KBM-7 (cell line): ENCODE data around the gene RAB3B.
"Not testable (repeated sequence)": the region's sequence is repeated elsewhere in the genome, so short reads cannot be mapped to it uniquely, and the experiment has no call there.

Experiments
- DNase-seq: peaks from one replicate; pipeline ENCODE4 v3.0.0-alpha.2; 2015
- in situ Hi-C: fragments of 300-500 bp; cut with MboI; formaldehyde crosslinking; loops from 2 replicates; pipeline ENCODE4 v1.14.3; 2020; ENCODE audit warnings: low sequenced_read_pairs, low pct_unique_long_range_greater_than_20kb, mixed read lengths

The RAB3B gene, protein sequence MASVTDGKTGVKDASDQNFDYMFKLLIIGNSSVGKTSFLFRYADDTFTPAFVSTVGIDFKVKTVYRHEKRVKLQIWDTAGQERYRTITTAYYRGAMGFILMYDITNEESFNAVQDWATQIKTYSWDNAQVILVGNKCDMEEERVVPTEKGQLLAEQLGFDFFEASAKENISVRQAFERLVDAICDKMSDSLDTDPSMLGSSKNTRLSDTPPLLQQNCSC

DNA sequence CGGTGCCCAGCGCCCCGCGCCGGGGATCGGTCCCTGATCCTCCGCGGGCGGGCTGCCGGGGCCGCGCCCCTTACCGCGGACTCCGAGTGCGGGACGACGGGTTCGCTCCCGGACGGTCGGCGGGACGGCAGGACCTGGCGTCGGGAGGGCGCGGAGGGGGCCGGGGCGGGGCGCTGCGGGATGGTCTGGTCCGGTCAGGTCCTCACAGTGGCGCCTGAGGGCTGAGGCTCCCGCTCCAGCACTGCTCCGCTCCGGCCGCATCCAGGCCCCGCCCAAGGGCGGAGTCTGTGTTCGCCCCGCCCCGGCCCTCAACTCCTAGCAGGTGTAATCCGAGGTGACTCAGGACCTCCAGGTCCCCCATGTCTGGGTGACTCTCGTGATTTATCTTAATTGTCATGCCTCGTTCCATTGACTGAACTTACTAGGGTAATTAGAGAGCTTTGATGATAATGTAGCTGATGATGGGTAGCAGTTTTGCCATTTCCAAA, at the start of gene RAB3B:
TSS of gene RAB3B (minus strand) at position 223 of the 488 bp plus-strand sequence. CDS start 13,583 bp downstream, outside the sequence.
- peak; percentile 63 for DNase-seq
- in situ Hi-C loops = no loop called here

DNA sequence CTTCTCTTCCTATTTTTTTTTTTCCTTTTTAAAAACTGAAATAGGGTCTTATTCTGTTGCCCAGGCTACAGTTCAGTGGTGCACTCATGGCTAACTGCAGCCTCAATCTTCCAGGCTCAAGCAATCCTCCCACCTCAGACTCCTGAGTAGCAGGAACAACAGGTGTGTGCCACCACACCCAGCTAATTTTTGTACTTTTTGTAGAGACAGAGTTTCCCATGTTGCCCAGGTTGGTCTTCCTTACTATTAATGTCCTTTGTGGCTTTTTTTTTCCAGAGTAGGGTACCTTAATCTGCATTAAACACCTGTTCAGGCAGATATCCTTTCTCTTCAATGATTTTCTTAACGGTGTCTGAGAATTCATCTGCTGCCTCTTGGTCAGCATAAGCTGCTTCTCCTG, 47.4 kb upstream of the RAB3B start:
- in situ Hi-C loops = no loop called here

DNA sequence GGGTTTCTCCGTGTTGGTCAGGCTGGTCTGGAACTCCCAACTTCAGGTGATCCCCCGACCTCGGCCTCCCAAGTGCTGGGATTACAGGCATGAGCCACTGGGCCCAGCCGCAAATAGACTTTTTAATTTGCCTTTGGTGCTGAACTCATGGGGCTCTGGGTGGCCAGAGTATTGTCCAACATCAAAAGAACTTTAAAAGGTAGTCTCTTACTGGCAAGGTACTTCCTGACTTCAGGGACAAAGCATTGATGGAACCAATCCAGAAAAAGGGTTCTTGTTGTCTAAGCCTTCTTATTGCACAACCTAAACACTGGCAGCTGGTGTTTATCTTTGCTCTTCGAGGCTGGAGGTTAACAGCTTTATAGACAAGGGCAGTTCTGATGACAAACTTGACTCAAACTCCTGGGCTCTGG, 46.9 kb upstream of the RAB3B start:
- in situ Hi-C loops = no loop called here
- DNase-seq = no peak

More for the DNA sequence above, 47.4 kb upstream of the RAB3B start:
- no peak for DNase-seq

DNA sequence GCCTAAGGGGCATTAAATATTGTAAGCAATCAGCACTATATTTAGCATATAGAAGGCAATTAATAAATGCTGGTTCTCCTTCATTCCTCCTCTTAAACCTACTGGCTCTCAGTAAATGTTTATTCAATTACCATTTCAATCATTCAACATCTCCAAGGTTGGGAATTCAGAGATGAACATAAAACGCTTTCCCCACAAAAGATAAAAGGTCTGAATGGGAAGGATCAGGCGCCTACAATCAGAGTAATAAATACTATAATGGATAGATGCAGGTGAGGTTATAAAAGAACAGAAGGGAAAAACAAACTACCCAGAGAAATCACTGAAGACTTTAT, 43.5 kb upstream of the RAB3B start:
- no peak for DNase-seq
- in situ Hi-C loops = no loop called here

DNA sequence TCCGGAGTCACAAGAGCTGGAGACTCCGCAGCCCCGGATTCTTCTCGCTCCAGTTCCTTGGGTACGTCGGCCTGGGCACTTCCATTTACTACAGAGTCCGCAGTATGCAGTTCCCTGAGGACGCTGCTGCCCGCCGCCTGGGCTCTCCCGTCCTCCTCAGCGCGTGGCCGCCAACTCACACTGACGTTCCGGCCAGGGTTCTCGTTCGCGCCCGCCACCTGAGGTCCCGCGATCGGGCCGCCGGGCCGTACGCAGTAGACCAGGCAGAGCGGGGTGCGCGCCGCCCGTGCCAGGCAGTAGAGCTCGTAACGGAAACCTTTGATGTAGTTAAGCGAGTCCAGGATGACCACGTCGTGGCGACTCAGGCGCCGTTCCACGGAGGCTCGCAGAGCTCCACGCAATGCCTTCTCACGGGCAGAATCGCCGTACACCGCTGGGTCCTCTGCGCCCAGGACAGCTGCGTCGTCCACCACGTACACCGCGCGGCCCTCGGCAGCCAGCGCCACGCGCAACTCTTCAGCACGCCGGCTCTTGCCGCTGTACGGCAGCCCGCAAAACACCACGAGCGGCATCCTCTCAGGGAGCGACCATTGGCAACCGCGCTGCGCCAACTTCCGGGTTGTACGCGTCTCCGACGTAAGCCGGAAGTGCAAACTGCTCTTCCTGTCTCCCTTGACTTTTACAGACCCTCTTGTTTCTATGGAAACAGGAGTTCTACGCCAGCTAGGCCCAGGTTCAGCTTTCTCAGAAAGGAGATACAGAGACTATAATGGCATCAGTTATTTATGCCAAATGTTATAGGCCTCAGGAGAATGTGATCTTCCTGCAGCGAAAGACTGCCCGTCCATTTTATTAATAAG, 42.9 kb upstream of the RAB3B start, which contains the start of gene KTI12:
TSS of gene KTI12 (minus strand) at position 621 of the 860 bp plus-strand sequence. CDS start at position 572, 49 bp downstream.
- in situ Hi-C loops = no loop called here

DNA sequence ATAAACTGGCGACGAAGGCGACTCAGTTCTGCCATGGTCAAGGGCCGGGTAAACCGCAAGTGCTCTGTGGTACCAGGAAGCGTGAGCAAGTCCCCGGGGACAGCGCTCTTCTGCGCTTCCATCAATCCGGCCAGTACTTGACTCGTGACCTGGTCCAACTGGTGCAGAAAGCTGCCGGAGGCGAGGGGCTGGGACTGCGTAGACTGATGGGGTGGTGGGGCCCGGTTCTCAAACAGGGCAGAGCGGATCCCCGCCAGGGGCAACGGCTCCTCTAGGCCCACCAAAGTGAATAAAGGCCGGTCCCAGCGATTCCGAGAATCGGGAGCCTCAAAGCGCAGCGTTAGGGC, 42.3 kb upstream of the RAB3B start:
- peak; percentile 28 for DNase-seq
- in situ Hi-C loops = no loop called here

More for the DNA sequence above, 42.9 kb upstream of the RAB3B start, which contains the start of gene KTI12:
- DNase-seq = peak; percentile 91

DNA sequence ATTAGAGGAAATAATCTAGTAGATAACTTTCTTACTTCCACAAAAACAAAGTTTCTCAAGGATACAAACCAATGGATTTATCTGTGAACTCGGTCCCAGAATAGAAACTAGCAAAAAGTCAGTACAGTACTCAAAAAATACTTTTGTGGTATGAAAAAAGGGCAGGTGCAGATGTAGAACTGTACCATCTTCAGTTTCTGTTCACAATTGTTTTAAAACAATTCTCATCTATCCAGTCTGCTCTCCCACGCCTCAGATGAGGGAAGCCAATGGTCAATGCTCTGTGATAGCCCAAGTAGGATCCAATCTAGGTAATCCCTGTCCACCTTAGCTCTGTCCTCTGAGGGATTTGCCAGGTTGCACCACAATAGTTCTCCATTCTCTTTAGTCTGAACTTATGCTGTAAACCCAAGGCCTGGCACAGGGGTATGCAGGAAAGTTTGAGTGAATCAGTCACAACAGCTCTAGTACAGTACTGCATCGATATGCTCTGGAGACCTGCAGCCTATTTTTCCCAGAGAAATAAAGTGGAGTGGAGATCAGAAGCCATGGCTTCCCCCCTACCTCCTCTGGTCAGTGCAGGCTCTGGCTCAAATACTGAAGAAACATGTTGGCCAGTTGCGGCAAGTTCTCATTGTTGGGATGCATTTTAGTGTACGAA, 41.8 kb upstream of the RAB3B start:
- peak; percentile 22 for DNase-seq
- in situ Hi-C loops = no loop called here

DNA sequence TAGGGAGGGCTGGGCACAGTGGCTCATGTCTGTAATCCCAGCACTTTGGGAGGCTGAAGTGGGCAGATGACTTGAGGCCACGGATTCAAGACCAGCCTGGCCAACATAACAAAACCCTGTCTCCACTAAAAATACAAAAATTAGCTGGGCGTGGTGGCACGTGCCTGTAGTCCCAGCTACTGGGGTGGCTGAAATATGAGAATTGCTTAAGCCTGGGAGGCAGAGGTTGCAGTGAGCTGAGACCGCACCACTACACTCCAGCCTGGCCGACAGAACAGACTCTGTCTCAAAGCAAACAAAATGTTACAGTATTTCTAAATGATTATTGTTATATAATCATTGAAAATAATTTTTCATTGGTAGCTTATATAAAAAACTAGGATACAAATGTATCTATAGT, 38.3 kb upstream of the RAB3B start:
- DNase-seq, in situ Hi-C loops: not testable (repeated sequence)

DNA sequence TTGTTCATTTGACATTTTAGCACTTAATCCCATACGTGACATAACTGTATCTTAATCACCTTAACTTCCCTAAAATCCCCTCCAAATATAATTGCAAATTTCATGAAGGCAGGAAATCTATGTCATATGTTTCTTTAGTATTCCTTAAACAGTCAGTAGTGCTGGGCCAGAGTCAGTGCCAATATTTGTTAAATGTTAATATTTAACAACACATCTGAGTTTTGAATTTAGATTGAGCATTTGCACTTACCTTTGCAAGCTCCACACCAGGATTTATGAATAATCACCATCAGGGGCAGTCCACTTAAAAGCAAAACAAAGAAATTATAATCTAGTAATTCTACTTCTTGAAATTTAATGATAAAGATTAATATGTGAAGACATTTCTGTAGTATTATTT, 37.8 kb upstream of the RAB3B start:
- peak; percentile 61 for DNase-seq
- in situ Hi-C loops = no loop called here

DNA sequence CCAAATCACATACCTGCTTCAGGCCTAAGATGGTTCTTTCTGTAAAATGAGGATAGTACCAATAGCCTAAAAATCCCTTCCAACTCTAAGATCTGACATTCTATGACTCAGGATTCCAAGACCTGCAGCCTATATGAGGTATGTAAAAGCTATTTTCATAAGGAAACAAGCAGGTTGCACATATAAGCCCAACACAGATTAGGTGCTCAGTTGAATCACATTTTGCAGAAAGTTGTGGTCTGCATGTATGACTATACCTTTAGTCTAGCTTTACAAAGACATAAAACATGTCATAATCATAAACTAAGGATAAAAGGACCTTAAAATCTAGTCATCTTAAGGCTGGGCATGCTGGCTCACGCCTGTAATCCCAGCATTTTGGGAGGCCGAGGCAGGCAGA, 35.8 kb upstream of the RAB3B start:
- in situ Hi-C loops = no loop called here
- DNase-seq = no peak

DNA sequence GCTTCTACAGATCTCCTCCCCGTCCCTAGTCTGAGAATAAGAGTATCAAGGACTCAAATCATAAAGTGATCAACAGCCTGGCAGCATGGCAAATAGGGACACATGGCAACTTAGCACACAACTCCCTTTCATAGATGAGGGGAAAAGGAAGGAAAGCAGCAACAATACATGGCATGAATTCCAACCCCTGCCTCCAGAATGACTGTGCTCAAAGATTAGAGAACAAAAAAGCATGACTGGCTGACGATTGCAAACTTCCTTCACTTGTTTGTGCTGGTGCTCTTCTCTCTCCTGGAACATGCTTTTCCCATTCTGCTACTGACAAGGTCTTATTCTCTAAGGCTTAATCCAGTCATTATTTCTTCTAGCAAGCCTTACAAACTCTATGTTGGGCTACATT, 31.6 kb upstream of the RAB3B start:
- in situ Hi-C loops = no loop called here
- DNase-seq = no peak

DNA sequence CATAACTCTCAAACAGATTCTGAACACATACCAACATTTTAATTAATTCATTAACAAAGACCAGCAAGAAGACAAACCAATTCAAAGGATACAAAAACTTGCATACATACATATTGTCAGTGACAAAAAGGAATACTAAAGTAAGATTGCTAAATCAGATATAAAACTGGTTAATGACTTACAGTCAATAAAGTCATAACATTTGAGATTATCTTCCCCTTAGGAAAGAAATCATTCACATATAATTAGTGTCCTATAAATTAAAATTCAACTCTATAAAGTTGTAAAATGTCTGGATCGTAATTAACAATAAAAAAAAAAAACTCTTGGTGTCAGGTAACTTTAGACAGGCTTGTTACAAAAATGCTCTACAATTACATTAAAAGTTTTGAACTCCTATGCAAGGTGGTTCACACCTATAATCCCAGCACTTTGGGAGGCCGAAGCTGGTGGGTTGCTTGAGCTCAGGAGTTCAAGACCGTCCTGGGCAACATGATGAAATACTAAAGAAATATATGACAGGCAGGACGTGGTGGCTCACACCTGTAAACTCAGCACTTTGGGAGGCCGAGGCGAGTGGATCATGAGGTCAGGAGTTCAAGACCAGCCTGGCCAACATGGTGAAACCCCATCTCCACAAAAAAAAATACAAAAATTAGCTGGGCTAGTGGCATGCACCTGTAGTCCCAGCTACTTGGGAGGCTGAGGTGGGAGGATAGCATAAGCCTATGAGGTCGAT, 17.7 kb upstream of the RAB3B start:
- no peak for DNase-seq
- in situ Hi-C loops = no loop called here

DNA sequence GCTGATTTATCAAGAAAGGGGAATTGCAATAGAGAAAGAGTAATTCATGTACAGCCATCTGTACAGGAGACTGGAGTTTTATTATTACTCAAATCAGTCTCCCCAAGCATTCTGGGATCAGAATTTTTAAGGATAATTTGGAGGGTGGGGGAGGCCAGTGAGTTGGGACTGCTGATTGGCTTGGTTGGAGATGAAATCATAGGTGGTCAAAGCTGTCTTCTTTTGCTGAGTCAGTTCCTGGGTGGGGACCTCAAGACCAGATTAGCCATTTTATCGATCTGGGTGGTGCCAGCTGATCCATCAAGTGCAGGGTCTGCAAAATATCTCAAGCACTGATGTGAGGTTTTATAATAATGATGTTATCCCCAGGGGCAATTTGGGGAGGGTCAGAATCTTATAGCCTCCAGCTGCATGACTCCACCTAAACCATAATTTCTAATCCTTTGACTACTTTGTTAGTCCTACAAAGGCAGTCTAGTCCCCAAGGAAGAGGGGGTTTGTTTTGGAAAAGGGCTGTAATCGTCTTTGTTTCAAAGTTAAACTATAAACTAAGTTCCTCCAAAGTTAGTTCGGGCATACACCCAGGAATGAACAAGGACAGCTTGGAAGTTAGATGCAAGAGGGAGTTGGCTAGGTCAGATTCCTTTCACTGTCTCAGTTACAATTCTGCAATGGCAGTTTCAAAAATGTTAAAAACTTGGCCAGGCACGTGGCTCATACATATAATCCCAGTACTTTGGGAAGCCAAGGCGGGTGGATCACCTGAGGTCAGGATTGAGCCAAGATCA, 16.9 kb upstream of the RAB3B start:
- no peak for DNase-seq
- in situ Hi-C loops = no loop called here

DNA sequence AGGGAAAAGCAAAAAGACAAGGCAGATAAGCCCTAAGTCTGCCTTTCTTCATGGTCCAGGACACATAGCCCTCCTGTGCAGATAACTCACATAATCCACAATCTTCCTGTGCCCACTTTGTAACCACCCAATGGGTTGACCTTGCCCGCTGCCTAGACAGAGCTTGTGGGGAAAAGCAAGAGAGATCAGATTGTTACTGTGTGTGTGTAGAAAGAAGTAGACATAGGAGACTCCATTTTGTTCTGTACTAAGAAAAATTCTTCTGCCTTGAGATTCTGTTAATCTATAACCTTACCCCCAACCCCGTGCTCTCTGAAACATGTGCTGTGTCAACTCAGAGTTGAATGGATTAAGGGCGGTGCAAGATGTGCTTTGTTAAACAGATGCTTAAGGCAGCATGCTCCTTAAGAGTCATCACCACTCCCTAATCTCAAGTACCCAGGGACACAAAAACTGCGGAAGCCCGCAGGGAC, 15.6 kb upstream of the RAB3B start:
- in situ Hi-C loops = not testable (repeated sequence)

DNA sequence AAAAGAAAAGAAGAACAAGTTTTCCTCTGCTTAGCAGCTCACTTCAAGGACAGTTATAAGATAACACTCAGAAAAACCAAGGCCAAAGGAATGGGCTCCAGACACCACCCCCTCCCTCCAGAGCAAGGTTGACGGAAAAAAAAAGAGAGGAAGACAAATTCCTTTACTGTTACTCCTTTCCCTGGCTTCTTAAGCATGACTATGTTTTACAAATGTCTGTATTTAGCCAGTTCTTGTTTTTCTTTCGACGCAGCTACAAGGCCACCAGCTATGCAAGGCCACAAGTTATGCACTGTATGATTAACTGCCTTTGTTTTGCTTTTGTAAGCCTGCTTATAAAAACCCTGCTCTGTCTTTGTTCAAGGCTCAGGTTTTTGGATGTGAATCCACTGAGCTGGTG, 15.0 kb upstream of the RAB3B start:
- in situ Hi-C loops, DNase-seq: not testable (repeated sequence)

More for the DNA sequence above, 15.6 kb upstream of the RAB3B start:
- not testable (repeated sequence) for DNase-seq

DNA sequence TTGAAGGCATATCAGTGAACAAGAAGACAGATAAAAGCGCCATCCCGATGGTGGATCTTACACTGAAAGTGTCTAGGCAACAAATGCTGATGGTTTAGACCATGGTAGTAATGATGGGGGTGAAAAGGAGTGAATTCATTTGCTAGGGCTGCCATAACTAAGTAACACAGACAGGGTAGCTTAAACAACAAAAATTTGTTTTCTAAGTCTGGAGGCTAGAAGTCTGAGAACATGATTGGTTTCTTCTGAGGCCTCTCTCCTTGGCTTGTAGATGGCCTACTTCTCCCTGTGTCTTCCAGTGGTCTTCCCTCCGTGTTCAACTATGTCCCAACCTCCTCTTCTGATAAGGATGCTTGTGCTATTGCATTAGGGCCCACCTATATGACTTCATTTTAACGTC, 13.4 kb upstream of the RAB3B start:
- in situ Hi-C loops = no loop called here
- DNase-seq = no peak

DNA sequence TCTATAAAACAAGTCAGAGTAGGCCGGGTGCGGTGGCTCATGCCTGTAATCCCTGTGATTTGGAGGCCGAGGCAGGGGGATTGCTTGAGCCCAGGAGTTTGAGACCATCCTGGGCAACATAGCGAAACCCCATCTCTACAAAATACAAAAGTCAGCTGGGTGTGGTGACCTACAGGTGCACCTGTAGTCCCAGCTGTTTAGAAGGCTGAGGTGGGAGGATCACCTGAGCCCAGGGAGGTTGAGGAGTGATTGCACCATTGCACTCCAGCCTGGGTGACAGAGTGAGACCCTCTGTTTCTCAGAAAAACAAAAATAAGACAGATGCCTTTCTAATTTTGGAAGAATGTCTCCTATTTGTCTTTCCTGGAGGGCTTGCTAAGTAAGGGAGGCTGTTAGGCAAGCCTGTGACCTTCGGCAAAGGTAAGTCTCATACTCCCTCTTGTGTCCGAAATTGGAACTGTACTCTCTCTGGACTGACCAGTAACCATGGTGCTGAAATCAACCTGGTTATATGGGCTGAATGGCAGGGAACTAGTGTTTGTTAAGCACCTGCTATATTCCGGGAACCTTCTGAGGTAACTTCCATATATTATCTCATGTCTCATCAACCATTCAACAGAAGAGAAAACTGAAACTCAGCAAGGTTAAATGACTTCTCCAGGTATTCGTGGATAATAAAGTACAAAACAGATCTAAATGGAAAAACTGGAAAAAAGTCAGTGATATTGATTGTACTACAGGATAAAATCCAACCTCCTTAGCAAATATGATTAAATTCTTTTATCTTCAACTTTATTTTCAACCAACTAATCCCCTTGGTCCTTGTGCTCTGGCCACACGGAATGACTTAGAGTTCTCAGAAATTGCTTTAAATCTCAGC, 11.8 kb upstream of the RAB3B start:
- DNase-seq = peak; percentile 88
- in situ Hi-C loops = no loop called here
